Measurements from ENCODE around the gene PIH1D1.

- TF ChIP-seq POLR2AphosphoS5 (IDR thresholded peaks at IDR 0.05): no peak
- TF ChIP-seq CTCF (IDR thresholded peaks at IDR 0.05): no peak
- no peak for TF ChIP-seq POLR2A (IDR thresholded peaks at IDR 0.05)
- TF ChIP-seq EP300 (IDR thresholded peaks at IDR 0.05): no peak
Measured at GRCh38 chr19:49496574-49497008, 45.0 kb upstream of the PIH1D1 start.
